Measurements from ENCODE around the gene SURF1.

DNA sequence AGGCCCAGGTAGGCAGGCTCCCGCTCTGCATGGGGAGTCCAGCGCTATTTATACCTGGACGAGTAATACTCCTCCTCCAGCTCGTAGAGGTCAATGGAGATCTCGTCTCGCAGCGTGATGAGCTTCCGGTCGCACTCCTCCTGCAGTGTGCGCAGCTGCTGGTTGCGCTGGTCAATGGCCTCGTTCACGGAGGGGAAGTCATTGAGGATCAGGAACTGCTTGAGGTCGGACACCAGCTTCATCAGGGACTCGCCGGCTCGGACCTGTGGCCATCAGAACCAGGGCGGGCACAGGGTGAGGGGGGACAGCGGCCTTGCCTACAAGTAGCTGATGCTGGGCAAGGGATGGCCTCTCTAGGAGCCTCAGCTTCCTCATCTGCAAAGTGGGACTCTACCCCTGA, 12.2 kb downstream of the SURF1 start:
- TF ChIP-seq, protein P1, sequence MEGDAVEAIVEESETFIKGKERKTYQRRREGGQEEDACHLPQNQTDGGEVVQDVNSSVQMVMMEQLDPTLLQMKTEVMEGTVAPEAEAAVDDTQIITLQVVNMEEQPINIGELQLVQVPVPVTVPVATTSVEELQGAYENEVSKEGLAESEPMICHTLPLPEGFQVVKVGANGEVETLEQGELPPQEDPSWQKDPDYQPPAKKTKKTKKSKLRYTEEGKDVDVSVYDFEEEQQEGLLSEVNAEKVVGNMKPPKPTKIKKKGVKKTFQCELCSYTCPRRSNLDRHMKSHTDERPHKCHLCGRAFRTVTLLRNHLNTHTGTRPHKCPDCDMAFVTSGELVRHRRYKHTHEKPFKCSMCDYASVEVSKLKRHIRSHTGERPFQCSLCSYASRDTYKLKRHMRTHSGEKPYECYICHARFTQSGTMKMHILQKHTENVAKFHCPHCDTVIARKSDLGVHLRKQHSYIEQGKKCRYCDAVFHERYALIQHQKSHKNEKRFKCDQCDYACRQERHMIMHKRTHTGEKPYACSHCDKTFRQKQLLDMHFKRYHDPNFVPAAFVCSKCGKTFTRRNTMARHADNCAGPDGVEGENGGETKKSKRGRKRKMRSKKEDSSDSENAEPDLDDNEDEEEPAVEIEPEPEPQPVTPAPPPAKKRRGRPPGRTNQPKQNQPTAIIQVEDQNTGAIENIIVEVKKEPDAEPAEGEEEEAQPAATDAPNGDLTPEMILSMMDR (IDR thresholded peaks at IDR 0.05) = no peak
- TF ChIP-seq POLR2AphosphoS5 (IDR thresholded peaks at IDR 0.05) = no peak
